B cell (primary cell): Measurements from ENCODE around the gene FBXL13. TPM values are rescaled to one million over a fixed set of nuclear protein-coding genes. Genes with fewer than 3 reads are reported as not detected.
"Not testable (repeated sequence)": the region's sequence is repeated elsewhere in the genome, so short reads cannot be mapped to it uniquely, and the experiment has no call there.

Source experiments
- ATAC-seq: fragments of 200-7000 bp; cut with Tn5 transposase; one replicate; pipeline ENCODE4 v1.10.0; 2021; ENCODE audit warnings: low read depth, mild to moderate bottlenecking, moderate number of reproducible peaks, moderate library complexity
- CTCF ChIA-PET: fragments of 350-600 bp; sonication (Branson Sonifier 250); formaldehyde crosslinking; loops from one replicate; lab custom pipeline; 2021; ENCODE audit warnings: antibody characterized with exemption, inconsistent platforms; lab: Charles Lee
- POLR2A ChIA-PET: fragments of 350-600 bp; sonication (Branson Sonifier 250); formaldehyde crosslinking; loops from one replicate; lab custom pipeline; 2021; ENCODE audit warnings: antibody characterized with exemption; lab: Charles Lee
- DNase-seq: peaks from one replicate; pipeline ENCODE4 v3.0.0; 2013
- H2AFZ ChIP-seq: 2 replicates; pipeline ENCODE4 v1.6.1; 2012; ENCODE audit warnings: mild to moderate bottlenecking, low read depth, low read length; ENCODE audit not compliant: insufficient read depth, poor library complexity, severe bottlenecking
- H3K27ac ChIP-seq, 2 donors: 1 replicate in 1 of 2; 2 replicates in 1 of 2; pipeline ENCODE4 v1.5.1; 2012 to 2013; ENCODE audit warnings: low read length in 2 of 2, mild to moderate bottlenecking in 2 of 2, moderate library complexity in 1 of 2
- H3K27me3 ChIP-seq, 4 experiments: fragments of 200-600 bp in 1 of 4; sonication (generic) in 1 of 4; replicated peaks in 1 of 4; 1 replicate in 2 of 4; 2 replicates in 2 of 4; pipeline versions ENCODE4 v1.6.1 to v1.7.0; 2013 to 2016; ENCODE audit warnings: low read length in 3 of 4, mild to moderate bottlenecking in 2 of 4, mixed read lengths in 1 of 4, moderate library complexity in 1 of 4; ENCODE audit not compliant: insufficient read depth in 4 of 4, control insufficient read depth in 3 of 4; ENCODE audit errors: control extremely low read depth in 1 of 4
- H3K36me3 ChIP-seq, 2 experiments: replicated peaks in 1 of 2; 1 replicate in 1 of 2; 2 replicates in 1 of 2; pipeline versions ENCODE4 v1.6.1 to v1.7.1; 2013; ENCODE audit warnings: low read length in 1 of 2; ENCODE audit not compliant: insufficient read depth in 2 of 2, control insufficient read depth in 1 of 2; ENCODE audit errors: control extremely low read depth in 1 of 2, extremely low read depth in 1 of 2
- H3K4me1 ChIP-seq, 2 donors: fragments of 200-600 bp in 1 of 2; sonication (generic) in 1 of 2; 1 replicate in 1 of 2; 2 replicates in 1 of 2; pipeline versions ENCODE4 v1.5.1 to v1.6.1; 2013 to 2017; ENCODE audit warnings: low read length in 2 of 2; ENCODE audit not compliant: control insufficient read depth in 2 of 2, insufficient read depth in 2 of 2
- H3K4me2 ChIP-seq: replicated peaks from 2 replicates; pipeline ENCODE3; 2012; ENCODE audit warnings: mild to moderate bottlenecking, low read depth, low read length; ENCODE audit not compliant: poor library complexity, severe bottlenecking
- H3K4me3 ChIP-seq, 5 experiments: fragments of 200-600 bp in 1 of 5; sonication (generic) in 1 of 5; 1 replicate in 3 of 5; 2 replicates in 2 of 5; pipeline versions ENCODE4 v1.5.1 to v1.7.0; 2011 to 2016; ENCODE audit warnings: low read length in 4 of 5, mild to moderate bottlenecking in 4 of 5, low read depth in 2 of 5, control low read depth in 1 of 5, moderate library complexity in 1 of 5; ENCODE audit not compliant: insufficient read depth in 1 of 5; ENCODE audit errors: control extremely low read depth in 1 of 5, extremely low read depth in 1 of 5
- H3K79me2 ChIP-seq: fragments of 200-600 bp; sonication (generic); one replicate; pipeline ENCODE4 v1.6.0; 2016; ENCODE audit warnings: low read length; ENCODE audit not compliant: control insufficient read depth, insufficient read depth
- H3K9ac ChIP-seq: fragments of 200-600 bp; sonication (generic); 2 replicates; pipeline ENCODE4 v1.6.1; 2017; ENCODE audit warnings: mild to moderate bottlenecking, low read length, moderate library complexity
- H3K9me3 ChIP-seq, 3 donors: one replicate each; pipeline versions ENCODE4 v1.6.1 to v1.7.1; 2013; ENCODE audit warnings: low read length in 2 of 3; ENCODE audit not compliant: control insufficient read depth in 2 of 3, insufficient read depth in 1 of 3; ENCODE audit errors: control extremely low read depth in 1 of 3
- H4K20me1 ChIP-seq: 2 replicates; pipeline ENCODE4 v1.6.0; 2012; ENCODE audit warnings: mild to moderate bottlenecking, low read length; ENCODE audit not compliant: insufficient read depth, control insufficient read depth, poor library complexity, severe bottlenecking
- H3K27ac Mint-ChIP-seq: one replicate; pipeline ENCODE4 v1.8.0; 2021; ENCODE audit warnings: mixed read lengths
- H3K27me3 Mint-ChIP-seq: one replicate; pipeline ENCODE4 v1.8.0; 2021; ENCODE audit warnings: mixed read lengths
- H3K4me1 Mint-ChIP-seq: one replicate; pipeline ENCODE4 v1.8.0; 2021; ENCODE audit warnings: mixed read lengths
- H3K4me3 Mint-ChIP-seq: one replicate; pipeline ENCODE4 v1.8.0; 2021; ENCODE audit warnings: mixed read lengths
- H3K9me3 Mint-ChIP-seq: one replicate; pipeline ENCODE4 v1.8.0; 2022; ENCODE audit warnings: mixed read lengths; ENCODE audit not compliant: insufficient read depth
- CTCF ChIP-seq: fragments of 200-600 bp; IDR thresholded peaks from one replicate; pipeline ENCODE4 v1.8.0; 2022; ENCODE audit warnings: antibody characterized with exemption, mild to moderate bottlenecking
- EZH2 ChIP-seq: IDR thresholded peaks from 2 replicates; pipeline ENCODE4 v1.6.1; 2012; ENCODE audit warnings: borderline replicate concordance, low read depth, mild to moderate bottlenecking, moderate library complexity, low read length; ENCODE audit not compliant: insufficient read depth, poor library complexity, severe bottlenecking
- WGBS: methylation state at CpG from one replicate; pipeline ENCODE4 v1.1.5; 2013; ENCODE audit warnings: missing lambda C conversion rate; ENCODE audit not compliant: insufficient coverage; 5-methylcytosine and 5-hydroxymethylcytosine counted together
- intact Hi-C: fragments of 100-400 bp; cut with micrococcal nuclease; formaldehyde crosslinking; loops from one replicate; pipeline ENCODE4 v1.10.0; 2022
- polyA plus RNA-seq: library from polyadenylated mRNA; depleted of rRNA; stranded (reverse); fragments of >200 nt; gene quantifications from 2 replicates; pipeline ENCODE4 v1.2.3, GENCODE V29; 2012
- total RNA-seq, 2 donors: library from RNA; stranded (reverse); fragments of 120-200 nt in 1 of 2; gene quantifications; 1 replicate in 1 of 2; 2 replicates in 1 of 2; pipeline versions ENCODE4 v1.2.3 to v1.2.4, GENCODE V29; 2013 to 2022

The FBXL13 gene
- total and polyA plus RNA-seq, 2 donors (not counting 1 experiment from before 2014, with no cell fraction given): 0.22 to 4.0 TPM

GRCh38 chr7:103025341-103025740, 49.3 kb downstream of the FBXL13 start:
- WGBS: no CpG with 5 or more reads among the region's 3 CpGs
- Histone ChIP-seq H3K9ac (no peak overlapping the region), H3K4me2 (peak overlapping the region; percentile 13), H3K9me3 (peaks cover 0 to 4% (median 0%) of the 10 kb centered on the region in 3 donors), H2AFZ (peak overlapping the region; percentile 50), H3K4me1 (no peaks in the 10 kb centered on the region), H3K27me3 (no peaks in the 10 kb centered on the region), H4K20me1 (no peaks in the 10 kb centered on the region), H3K36me3 (no peaks in the 10 kb centered on the region), H3K79me2 (no peaks in the 10 kb centered on the region), H3K4me3 (no peak overlapping the region), H3K27ac (no peak overlapping the region)
- ChIA-PET POLR2A (no interaction called here), CTCF (no interaction called here)
- TF ChIP-seq CTCF (no peak), EZH2 (no peak)
- Mint-ChIP-seq H3K27ac (peak overlapping the region; percentile 10), H3K4me3 (no peak overlapping the region), H3K4me1 (peaks cover 6% of the 10 kb centered on the region), H3K9me3 (peaks cover 4% of the 10 kb centered on the region), H3K27me3 (no peaks in the 10 kb centered on the region)
- ATAC-seq: no peak
- intact Hi-C loops: no loop called here
- peak; percentile 60 for DNase-seq

GRCh38 chr7:103023578-103023977, 51.0 kb downstream of the FBXL13 start:
- H3K4me2 ChIP-seq, H3K27ac Mint-ChIP-seq, H3K27me3 Mint-ChIP-seq, intact Hi-C loops, ATAC-seq, H3K9me3 Mint-ChIP-seq, H3K27ac ChIP-seq, H2AFZ ChIP-seq, H3K4me1 Mint-ChIP-seq, DNase-seq, H3K79me2 ChIP-seq, POLR2A ChIA-PET, H3K4me3 Mint-ChIP-seq, H4K20me1 ChIP-seq, H3K9me3 ChIP-seq, CTCF ChIA-PET, H3K4me3 ChIP-seq, H3K9ac ChIP-seq, H3K27me3 ChIP-seq, H3K36me3 ChIP-seq, H3K4me1 ChIP-seq: not testable (repeated sequence)
- no CpG with 5 or more reads among the region's 1 CpG for WGBS

DNA sequence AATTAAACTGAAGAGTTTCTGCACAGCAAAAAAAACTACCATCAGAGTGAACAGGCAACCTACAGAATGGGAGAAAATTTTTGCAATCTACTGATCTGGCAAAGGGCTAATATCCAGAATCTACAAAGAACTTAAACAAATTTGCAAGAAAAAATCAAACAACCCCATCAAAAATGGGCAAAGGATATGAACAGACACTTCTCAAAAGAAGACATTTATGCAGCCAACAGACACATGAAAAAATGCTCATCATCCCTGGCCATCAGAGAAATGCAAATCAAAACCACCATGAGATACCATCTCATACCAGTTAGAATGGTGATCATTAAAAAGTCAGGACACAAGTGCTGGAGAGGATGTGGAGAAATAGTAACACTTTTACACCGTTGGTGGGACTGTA, 53.1 kb downstream of the FBXL13 start:
- POLR2A ChIA-PET, H3K79me2 ChIP-seq, H3K4me1 Mint-ChIP-seq, DNase-seq, H3K4me3 Mint-ChIP-seq, H3K9ac ChIP-seq, H2AFZ ChIP-seq, H3K27ac Mint-ChIP-seq, H3K9me3 Mint-ChIP-seq, H3K4me1 ChIP-seq, intact Hi-C loops, H3K36me3 ChIP-seq, ATAC-seq, H3K4me3 ChIP-seq, H3K27me3 Mint-ChIP-seq, CTCF ChIA-PET, H4K20me1 ChIP-seq, H3K27me3 ChIP-seq, H3K9me3 ChIP-seq, H3K27ac ChIP-seq, H3K4me2 ChIP-seq: not testable (repeated sequence)
- no CpG with 5 or more reads among the region's 1 CpG for WGBS
